ENCODE data around the gene GNPTG. TPM values are rescaled to one million over a fixed set of nuclear protein-coding genes. Genes with fewer than 3 reads are reported as not detected.

GNPTG gene
- total and polyA plus RNA-seq, 2 of the 8 experiments (the other 6 are each of a cell fraction or from before 2014, with no cell fraction given), result 26.2 to 51.2 TPM

DNA sequence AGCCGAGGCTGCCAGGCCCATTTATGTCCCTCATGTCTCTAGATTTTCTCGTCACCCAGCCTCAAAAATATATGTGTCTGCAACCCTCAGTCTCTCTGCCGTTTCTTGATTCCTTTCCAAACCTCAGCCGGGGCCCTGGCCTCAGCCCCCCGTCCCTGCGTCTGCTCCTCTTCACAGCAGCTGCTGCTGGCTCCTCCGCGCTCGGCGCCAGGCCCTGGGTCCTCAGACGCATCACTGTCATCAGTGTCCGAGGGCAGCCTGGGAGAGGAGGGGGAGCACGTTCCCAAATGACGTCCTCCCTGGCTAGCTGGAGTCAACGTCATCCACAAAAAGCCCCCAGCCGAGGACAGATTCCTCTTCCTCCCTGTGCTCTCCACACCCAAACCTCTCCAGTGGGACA is 2.4 kb upstream of the GNPTG start (continued):
- TF ChIP-seq KDM5A (IDR thresholded peaks at IDR 0.05; ENCODE audit: low read length) (no peak), POU5F1 (IDR thresholded peaks at IDR 0.05; ENCODE audit: low read depth, low read length) (no peak), SRF (IDR thresholded peaks at IDR 0.05; ENCODE audit: low read depth, low read length) (no peak)
- TF ChIP-seq, protein P1, sequence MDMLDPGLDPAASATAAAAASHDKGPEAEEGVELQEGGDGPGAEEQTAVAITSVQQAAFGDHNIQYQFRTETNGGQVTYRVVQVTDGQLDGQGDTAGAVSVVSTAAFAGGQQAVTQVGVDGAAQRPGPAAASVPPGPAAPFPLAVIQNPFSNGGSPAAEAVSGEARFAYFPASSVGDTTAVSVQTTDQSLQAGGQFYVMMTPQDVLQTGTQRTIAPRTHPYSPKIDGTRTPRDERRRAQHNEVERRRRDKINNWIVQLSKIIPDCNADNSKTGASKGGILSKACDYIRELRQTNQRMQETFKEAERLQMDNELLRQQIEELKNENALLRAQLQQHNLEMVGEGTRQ (IDR thresholded peaks at IDR 0.05; ENCODE audit: low read length), result no peak
